Suprapubic skin (tissue), 4 donors: ENCODE measurements around the gene CDH26.

ENCODE experiments used
- CTCF ChIP-seq, 2 donors: fragments of 200-600 bp in 1 of 2; fragments of 450-650 bp in 1 of 2; sonication (generic) in 1 of 2; IDR thresholded peaks; one replicate each; pipeline ENCODE4 v1.5.1; 2016 to 2019; ENCODE audit warnings: antibody characterized with exemption in 2 of 2, mild to moderate bottlenecking in 1 of 2, moderate library complexity in 1 of 2
- EP300 ChIP-seq: sonication (generic); formaldehyde crosslinking; IDR thresholded peaks from one replicate; pipeline ENCODE4 v1.6.1; 2017; ENCODE audit warnings: antibody characterized with exemption
- POLR2A ChIP-seq, 2 donors: fragments of 450-650 bp; IDR thresholded peaks; one replicate each; pipeline ENCODE4 v1.6.1; 2017; ENCODE audit warnings: antibody characterized with exemption in 2 of 2, mild to moderate bottlenecking in 2 of 2, moderate library complexity in 2 of 2
- POLR2AphosphoS5 ChIP-seq, 3 donors: sonication (generic); formaldehyde crosslinking; IDR thresholded peaks; one replicate each; pipeline ENCODE4 v1.6.1; 2017; ENCODE audit warnings: antibody characterized with exemption in 3 of 3

GRCh38 chr20:59949911-59950310, 8.3 kb upstream of the CDH26 start:
- TF ChIP-seq CTCF (IDR thresholded peaks at IDR 0.05) (no peak), POLR2AphosphoS5 (IDR thresholded peaks at IDR 0.05) (no peak), POLR2A (IDR thresholded peaks at IDR 0.05) (no peak), EP300 (no peak)
